ENCODE data around the gene ALDH3B2.
A peak's percentile ranks its signal among the peaks of the same experiment; 100 is the strongest.

The ALDH3B2 gene

DNA sequence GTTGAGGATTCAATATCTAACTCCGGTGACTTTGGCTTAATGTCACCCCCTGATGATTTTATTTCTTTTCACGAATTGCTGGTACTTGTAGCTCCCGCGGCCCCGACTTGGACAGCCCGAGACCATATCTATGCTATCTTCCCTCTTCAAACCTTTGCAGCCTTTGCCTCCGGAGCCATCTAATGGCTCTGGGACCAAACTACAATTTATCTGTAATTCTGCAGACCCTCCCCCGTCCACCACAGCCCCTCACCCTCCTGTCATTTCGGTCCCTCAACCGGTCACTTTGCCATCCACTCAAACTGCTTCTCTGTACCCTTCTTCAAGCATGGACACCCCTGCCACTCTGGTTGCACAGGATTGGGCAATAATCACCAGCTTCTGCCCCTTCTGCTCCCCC lies 25.7 kb upstream of the ALDH3B2 start:
- H3K9me3 ChIP-seq (ENCODE audit: control insufficient read depth, low read length) = peaks cover 7% of the 10 kb centered on the region
- no peak overlapping the region for H3K23ac ChIP-seq (ENCODE audit: low read length in 2 of 2)
- H3K4ac ChIP-seq (ENCODE audit: low read depth in 1 of 2, low read length in 2 of 2) = no peak overlapping the region
- 87% methylated on average over 10 of the region's 10 CpGs for WGBS
- DNase-seq = no peak
- no peak overlapping the region for H2BK12ac ChIP-seq (ENCODE audit: low read length in 2 of 2)
- no peak overlapping the region for H3K9ac ChIP-seq (ENCODE audit: low read length)
- H3K79me1 ChIP-seq (replicated peaks; ENCODE audit: low read length, poor library complexity, severe bottlenecking) = no peaks in the 10 kb centered on the region
- no peak overlapping the region for H2BK120ac ChIP-seq (ENCODE audit: low read depth, low read length)
- H3K27ac ChIP-seq (ENCODE audit: low read length, poor library complexity, severe bottlenecking) = no peak overlapping the region
- H3K36me3 ChIP-seq (ENCODE audit: control insufficient read depth in 1 of 2, insufficient read depth in 2 of 2, low read depth in 1 of 2, low read length in 2 of 2) = no peaks in the 10 kb centered on the region
- no peak overlapping the region for H4K8ac ChIP-seq (ENCODE audit: low read length)
- peaks cover 8 to 50% of the 10 kb centered on the region in 2 experiments for H3K27me3 ChIP-seq (ENCODE audit: control insufficient read depth in 1 of 2, insufficient read depth in 1 of 2, low read length in 2 of 2)
- H2BK15ac ChIP-seq (ENCODE audit: low read depth, poor library complexity, severe bottlenecking) = no peak overlapping the region
- no peak overlapping the region for H2AFZ ChIP-seq (ENCODE audit: low read depth, low read length)
- H3K4me3 ChIP-seq (ENCODE audit: insufficient read depth in 1 of 2, low read depth in 1 of 2, low read length in 2 of 2) = no peak overlapping the region
- no peak overlapping the region for H2BK5ac ChIP-seq (ENCODE audit: low read depth, low read length, poor library complexity, severe bottlenecking)
- no peak overlapping the region for H3K4me2 ChIP-seq (ENCODE audit: low read length, poor library complexity, severe bottlenecking)
- no peaks in the 10 kb centered on the region for H3K4me1 ChIP-seq (ENCODE audit: control insufficient read depth, insufficient read depth, low read depth, low read length)
- no peak overlapping the region for H4K91ac ChIP-seq (ENCODE audit: low read length)
- no peak overlapping the region for H3K14ac ChIP-seq (ENCODE audit: low read length in 2 of 2)
- H3K18ac ChIP-seq (ENCODE audit: low read depth in 1 of 2, low read length in 2 of 2) = no peak overlapping the region
- H2AK5ac ChIP-seq (ENCODE audit: low read length, severe bottlenecking) = no peak overlapping the region

DNA sequence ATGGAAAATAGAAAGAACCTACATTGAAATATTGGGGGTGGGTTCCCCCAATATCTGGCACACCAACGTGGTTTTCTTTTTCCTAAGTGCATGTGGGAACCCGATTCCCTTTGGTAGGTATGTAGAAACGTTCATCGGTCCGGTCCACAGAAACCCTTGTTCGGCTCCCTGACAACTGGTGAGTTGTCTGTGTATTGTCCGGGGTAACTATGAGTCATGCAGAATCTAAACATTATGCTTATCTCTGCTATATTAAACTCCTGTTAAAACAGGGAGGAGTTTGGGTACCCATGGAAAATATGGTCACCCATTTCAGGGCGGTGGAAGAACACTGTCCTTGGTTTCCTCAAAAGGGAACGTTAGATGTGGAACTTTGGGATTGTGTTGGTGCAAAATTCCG lies 25.1 kb upstream of the ALDH3B2 start:
- Histone ChIP-seq H3K9me3 (ENCODE audit: control insufficient read depth, low read length) (peaks cover 7% of the 10 kb centered on the region), H2AFZ (ENCODE audit: low read depth, low read length) (no peak overlapping the region), H2BK15ac (ENCODE audit: low read depth, poor library complexity, severe bottlenecking) (no peak overlapping the region), H3K14ac (ENCODE audit: low read length in 2 of 2) (no peak overlapping the region), H3K27me3 (ENCODE audit: control insufficient read depth in 1 of 2, insufficient read depth in 1 of 2, low read length in 2 of 2) (peaks cover 8 to 50% of the 10 kb centered on the region in 2 experiments), H3K4me3 (ENCODE audit: insufficient read depth in 1 of 2, low read depth in 1 of 2, low read length in 2 of 2) (no peak overlapping the region), H3K9ac (ENCODE audit: low read length) (no peak overlapping the region), H3K4me1 (ENCODE audit: control insufficient read depth, insufficient read depth, low read depth, low read length) (no peaks in the 10 kb centered on the region), H2AK5ac (ENCODE audit: low read length, severe bottlenecking) (no peak overlapping the region), H3K4ac (ENCODE audit: low read depth in 1 of 2, low read length in 2 of 2) (no peak overlapping the region), H2BK120ac (ENCODE audit: low read depth, low read length) (no peak overlapping the region), H2BK12ac (ENCODE audit: low read length in 2 of 2) (no peak overlapping the region), H3K27ac (ENCODE audit: low read length, poor library complexity, severe bottlenecking) (no peak overlapping the region), H3K79me1 (replicated peaks; ENCODE audit: low read length, poor library complexity, severe bottlenecking) (no peaks in the 10 kb centered on the region), H3K23ac (ENCODE audit: low read length in 2 of 2) (no peak overlapping the region), H3K4me2 (ENCODE audit: low read length, poor library complexity, severe bottlenecking) (no peak overlapping the region), H4K8ac (ENCODE audit: low read length) (no peak overlapping the region), H3K36me3 (ENCODE audit: control insufficient read depth in 1 of 2, insufficient read depth in 2 of 2, low read depth in 1 of 2, low read length in 2 of 2) (no peaks in the 10 kb centered on the region), H2BK5ac (ENCODE audit: low read depth, low read length, poor library complexity, severe bottlenecking) (no peak overlapping the region), H4K91ac (ENCODE audit: low read length) (no peak overlapping the region), H3K18ac (ENCODE audit: low read depth in 1 of 2, low read length in 2 of 2) (no peak overlapping the region)
- peak; percentile 27 for DNase-seq
- 86% methylated on average over 6 of the region's 10 CpGs for WGBS

DNA sequence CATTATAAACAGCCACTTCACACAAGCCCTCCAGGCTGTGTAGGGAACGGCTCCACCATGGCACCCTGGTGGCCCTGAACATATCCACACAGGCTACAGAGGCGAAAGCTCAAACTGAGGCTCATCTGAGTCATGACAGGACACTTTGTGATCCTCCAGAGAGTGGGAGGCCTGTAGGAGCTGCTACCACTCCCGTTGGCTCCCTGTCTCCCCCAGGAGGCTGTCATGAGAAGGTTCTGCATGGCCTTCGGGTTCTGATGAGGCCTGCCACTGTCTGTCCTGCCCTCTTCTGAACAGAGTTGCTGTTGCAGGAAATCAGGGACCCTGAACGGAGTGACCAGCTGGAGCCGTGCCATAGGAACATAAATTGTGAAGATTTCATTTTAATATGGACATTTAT lies 23.8 kb upstream of the ALDH3B2 start:
- Histone ChIP-seq H3K4ac (ENCODE audit: low read depth in 1 of 2, low read length in 2 of 2) (no peak overlapping the region), H3K4me3 (ENCODE audit: insufficient read depth in 1 of 2, low read depth in 1 of 2, low read length in 2 of 2) (no peak overlapping the region), H2AFZ (ENCODE audit: low read depth, low read length) (no peak overlapping the region), H2BK120ac (ENCODE audit: low read depth, low read length) (no peak overlapping the region), H2AK5ac (ENCODE audit: low read length, severe bottlenecking) (no peak overlapping the region), H3K36me3 (ENCODE audit: control insufficient read depth in 1 of 2, insufficient read depth in 2 of 2, low read depth in 1 of 2, low read length in 2 of 2) (no peaks in the 10 kb centered on the region), H3K4me2 (ENCODE audit: low read length, poor library complexity, severe bottlenecking) (no peak overlapping the region), H2BK12ac (ENCODE audit: low read length in 2 of 2) (no peak overlapping the region), H3K4me1 (ENCODE audit: control insufficient read depth, insufficient read depth, low read depth, low read length) (no peaks in the 10 kb centered on the region), H3K23ac (ENCODE audit: low read length in 2 of 2) (no peak overlapping the region), H3K9ac (ENCODE audit: low read length) (no peak overlapping the region), H2BK5ac (ENCODE audit: low read depth, low read length, poor library complexity, severe bottlenecking) (no peak overlapping the region), H4K91ac (ENCODE audit: low read length) (no peak overlapping the region), H2BK15ac (ENCODE audit: low read depth, poor library complexity, severe bottlenecking) (no peak overlapping the region), H3K18ac (ENCODE audit: low read depth in 1 of 2, low read length in 2 of 2) (no peak overlapping the region), H3K79me1 (replicated peaks; ENCODE audit: low read length, poor library complexity, severe bottlenecking) (no peaks in the 10 kb centered on the region), H3K27ac (ENCODE audit: low read length, poor library complexity, severe bottlenecking) (no peak overlapping the region), H3K9me3 (ENCODE audit: control insufficient read depth, low read length) (peaks cover 7% of the 10 kb centered on the region), H3K27me3 (ENCODE audit: control insufficient read depth in 1 of 2, insufficient read depth in 1 of 2, low read length in 2 of 2) (peaks cover 8 to 41% of the 10 kb centered on the region in 2 experiments), H4K8ac (ENCODE audit: low read length) (no peak overlapping the region), H3K14ac (ENCODE audit: low read length in 2 of 2) (no peak overlapping the region)
- 62% methylated on average over 4 of the region's 6 CpGs for WGBS
- DNase-seq = peak; percentile 6

DNA sequence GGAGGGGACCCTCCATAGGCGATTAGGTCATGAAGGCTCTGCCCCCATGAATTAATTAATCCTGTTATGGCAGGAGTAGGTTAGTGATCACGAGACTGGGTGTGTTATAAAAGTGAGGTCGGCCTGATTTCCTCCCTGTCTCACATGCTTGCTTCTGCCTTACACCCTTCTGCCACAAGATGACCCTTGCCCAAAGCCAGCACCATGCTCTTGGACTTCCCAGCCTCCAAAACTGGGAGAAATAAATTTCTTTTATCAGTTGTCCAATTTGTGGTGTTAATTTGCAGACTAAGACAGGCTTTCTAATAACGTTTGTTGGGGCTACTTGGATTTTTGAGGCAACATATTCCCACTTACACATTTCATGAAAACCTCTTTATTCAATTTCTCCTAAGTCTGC lies 23.4 kb upstream of the ALDH3B2 start:
- no peak for DNase-seq
- Histone ChIP-seq H3K9me3 (ENCODE audit: control insufficient read depth, low read length) (peaks cover 7% of the 10 kb centered on the region), H3K4me2 (ENCODE audit: low read length, poor library complexity, severe bottlenecking) (no peak overlapping the region), H2BK120ac (ENCODE audit: low read depth, low read length) (no peak overlapping the region), H2BK5ac (ENCODE audit: low read depth, low read length, poor library complexity, severe bottlenecking) (no peak overlapping the region), H3K79me1 (replicated peaks; ENCODE audit: low read length, poor library complexity, severe bottlenecking) (no peaks in the 10 kb centered on the region), H4K91ac (ENCODE audit: low read length) (no peak overlapping the region), H2AK5ac (ENCODE audit: low read length, severe bottlenecking) (no peak overlapping the region), H3K27me3 (ENCODE audit: control insufficient read depth in 1 of 2, insufficient read depth in 1 of 2, low read length in 2 of 2) (peaks cover 8 to 37% of the 10 kb centered on the region in 2 experiments), H2BK15ac (ENCODE audit: low read depth, poor library complexity, severe bottlenecking) (no peak overlapping the region), H3K9ac (ENCODE audit: low read length) (no peak overlapping the region), H3K23ac (ENCODE audit: low read length in 2 of 2) (no peak overlapping the region), H3K4ac (ENCODE audit: low read depth in 1 of 2, low read length in 2 of 2) (no peak overlapping the region), H2AFZ (ENCODE audit: low read depth, low read length) (no peak overlapping the region), H3K4me3 (ENCODE audit: insufficient read depth in 1 of 2, low read depth in 1 of 2, low read length in 2 of 2) (no peak overlapping the region), H3K4me1 (ENCODE audit: control insufficient read depth, insufficient read depth, low read depth, low read length) (no peaks in the 10 kb centered on the region), H2BK12ac (ENCODE audit: low read length in 2 of 2) (no peak overlapping the region), H3K36me3 (ENCODE audit: control insufficient read depth in 1 of 2, insufficient read depth in 2 of 2, low read depth in 1 of 2, low read length in 2 of 2) (no peaks in the 10 kb centered on the region), H4K8ac (ENCODE audit: low read length) (no peak overlapping the region), H3K27ac (ENCODE audit: low read length, poor library complexity, severe bottlenecking) (no peak overlapping the region), H3K18ac (ENCODE audit: low read depth in 1 of 2, low read length in 2 of 2) (no peak overlapping the region), H3K14ac (ENCODE audit: low read length in 2 of 2) (no peak overlapping the region)
- WGBS = 74% methylated on average over 4 of the region's 4 CpGs
